Uterus (tissue), 2 donors: ENCODE results near the gene DNAAF1.

Experiments used
- CTCF ChIP-seq, 4 experiments: fragments of 200-600 bp in 2 of 4; fragments of 450-650 bp in 2 of 4; sonication (generic) in 2 of 4; IDR thresholded peaks; one replicate each; pipeline ENCODE4 v1.5.1; 2016 to 2019; ENCODE audit warnings: antibody characterized with exemption in 4 of 4, mild to moderate bottlenecking in 2 of 4, moderate library complexity in 1 of 4
- POLR2A ChIP-seq, 2 donors: fragments of 450-650 bp; IDR thresholded peaks; one replicate each; pipeline ENCODE4 v1.6.1; 2016; ENCODE audit warnings: antibody characterized with exemption in 2 of 2, mild to moderate bottlenecking in 1 of 2, moderate library complexity in 1 of 2

GRCh38 chr16:84177741-84178073, 32.6 kb downstream of the DNAAF1 start:
- no peak for TF ChIP-seq CTCF (IDR thresholded peaks at IDR 0.05)
- TF ChIP-seq POLR2A (IDR thresholded peaks at IDR 0.05): no peak
